Fibroblast of villous mesenchyme (primary cell): ENCODE data around the gene AP1S3. TPM values are rescaled to one million over a fixed set of nuclear protein-coding genes. Genes with fewer than 3 reads are reported as not detected.

ENCODE experiments used
- DNase-seq: peaks from one replicate; pipeline ENCODE4 v3.0.0-alpha.2; 2010; ENCODE audit warnings: low read depth
- H3K4me3 ChIP-seq: 2 replicates; pipeline ENCODE4 v1.5.1; 2011; ENCODE audit warnings: low read depth, mild to moderate bottlenecking, low read length
- CTCF ChIP-seq: IDR thresholded peaks from 2 replicates; pipeline ENCODE4 v1.5.1; 2012; ENCODE audit warnings: low read depth, mild to moderate bottlenecking, low read length; ENCODE audit not compliant: insufficient read depth
- total RNA-seq: library from RNA; depleted of rRNA; stranded (reverse); fragments of >200 nt; gene quantifications from 2 replicates; pipeline ENCODE4 v1.2.3, GENCODE V29; 2012

AP1S3 gene
- total RNA-seq, 1 donor: 4.7 TPM

DNA sequence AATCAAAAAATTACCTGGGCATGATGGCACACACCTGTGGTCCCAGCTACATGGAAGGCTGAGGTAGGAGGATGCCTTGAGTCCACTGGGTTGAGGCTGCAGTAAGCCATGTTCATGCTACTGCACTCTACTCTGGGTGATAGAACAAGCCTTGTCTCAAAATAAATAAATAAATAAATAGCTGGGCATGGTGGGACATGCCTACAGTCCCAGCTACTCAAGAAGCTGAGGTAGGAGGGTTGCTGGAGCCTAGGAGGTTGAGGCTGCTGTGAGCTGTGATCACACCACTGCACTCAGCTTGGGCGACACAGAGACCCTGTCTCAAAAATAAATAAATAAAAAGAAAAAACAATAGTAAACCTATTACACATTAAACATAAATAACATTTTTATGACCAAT, 3.0 kb downstream of the AP1S3 start:
- H3K4me3 ChIP-seq: no peak overlapping the region
- no peak for DNase-seq
- no peak for TF ChIP-seq CTCF

GRCh38 chr2:223832241-223832903, 5.0 kb downstream of the AP1S3 start:
- no peak for TF ChIP-seq CTCF
- H3K4me3 ChIP-seq: no peak overlapping the region
- DNase-seq: no peak

DNA sequence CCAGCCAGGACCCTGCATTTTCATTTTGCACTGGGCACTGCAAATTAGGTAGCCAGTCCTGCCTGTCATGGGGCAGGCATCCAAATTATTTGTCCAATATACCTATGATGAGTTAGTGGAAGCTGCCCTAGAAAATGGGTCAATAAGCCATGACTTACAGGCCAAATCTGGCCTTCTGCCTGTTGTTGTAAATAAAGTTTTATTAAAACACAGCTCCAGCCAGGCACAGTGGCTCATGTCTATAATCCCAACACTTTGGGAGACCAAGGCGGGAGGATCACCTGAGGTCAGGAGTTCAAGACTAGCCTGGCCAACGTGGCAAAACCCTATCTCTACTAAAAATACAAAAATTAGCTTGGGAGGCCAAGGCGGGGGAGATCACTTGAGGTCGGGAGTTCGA, 8.3 kb downstream of the AP1S3 start:
- no peak for TF ChIP-seq CTCF
- no peak overlapping the region for H3K4me3 ChIP-seq

GRCh38 chr2:223828314-223828713, 9.1 kb downstream of the AP1S3 start:
- TF ChIP-seq CTCF: no peak
- no peak for DNase-seq
- no peak overlapping the region for H3K4me3 ChIP-seq

More for the DNA sequence above, 8.3 kb downstream of the AP1S3 start:
- DNase-seq: no peak

- DNase-seq: no peak
- no peak for TF ChIP-seq CTCF
- H3K4me3 ChIP-seq: no peak overlapping the region
Measured at GRCh38 chr2:223826995-223827394, 10.4 kb downstream of the AP1S3 start.

GRCh38 chr2:223824301-223824700, 13.1 kb downstream of the AP1S3 start:
- no peak for TF ChIP-seq CTCF
- DNase-seq: no peak
- H3K4me3 ChIP-seq: no peak overlapping the region

- no peak for DNase-seq
- no peak for TF ChIP-seq CTCF
- H3K4me3 ChIP-seq: no peak overlapping the region
Measured at GRCh38 chr2:223822818-223823217, 14.6 kb downstream of the AP1S3 start.
